Kidney (tissue), 14 donors: Measurements from ENCODE around the gene UNC5A. TPM values are rescaled to one million over a fixed set of nuclear protein-coding genes. Genes with fewer than 3 reads are reported as not detected.

ENCODE experiments used
- DNase-seq, 5 donors: peaks; one replicate each; pipeline ENCODE4 v3.0.0-alpha.2; 2013 to 2020
- FAIRE-seq: peaks from 2 replicates; lab custom pipeline; 2012; peaks lifted over from hg19 to GRCh38; lab: Jason Lieb, UNC
- H3K27ac ChIP-seq, 2 donors: one replicate each; pipeline ENCODE4 v1.7.0; 2013; ENCODE audit warnings: low read depth in 2 of 2, low read length in 2 of 2, inconsistent platforms in 1 of 2
- H3K27me3 ChIP-seq: one replicate; pipeline ENCODE4 v1.7.1; 2013; ENCODE audit warnings: low read length, inconsistent platforms; ENCODE audit not compliant: control insufficient read depth, insufficient read depth
- H3K36me3 ChIP-seq, 3 donors: one replicate each; pipeline versions ENCODE4 v1.7.0 to v1.7.1; 2013; ENCODE audit warnings: low read length in 3 of 3, control low read depth in 1 of 3, inconsistent platforms in 1 of 3; ENCODE audit not compliant: insufficient read depth in 3 of 3, control insufficient read depth in 2 of 3
- H3K4me1 ChIP-seq, 3 donors: one replicate each; pipeline versions ENCODE4 v1.7.0 to v1.7.1; 2013; ENCODE audit warnings: low read length in 3 of 3, inconsistent platforms in 1 of 3, low read depth in 1 of 3; ENCODE audit not compliant: control insufficient read depth in 2 of 3, insufficient read depth in 2 of 3
- H3K4me3 ChIP-seq, 3 donors: one replicate each; pipeline versions ENCODE4 v1.7.0 to v1.8.1; 2013; ENCODE audit warnings: low read length in 3 of 3, control low read depth in 1 of 3, inconsistent platforms in 1 of 3
- H3K9ac ChIP-seq, 3 donors: one replicate each; pipeline versions ENCODE4 v1.7.0 to v1.7.1; 2013; ENCODE audit warnings: low read length in 3 of 3, control low read depth in 1 of 3, inconsistent platforms in 1 of 3
- H3K9me3 ChIP-seq, 3 donors: one replicate each; pipeline versions ENCODE4 v1.7.0 to v1.7.1; 2013; ENCODE audit warnings: low read length in 3 of 3, control low read depth in 1 of 3, inconsistent platforms in 1 of 3; ENCODE audit not compliant: control insufficient read depth in 2 of 3, insufficient read depth in 1 of 3
- CTCF ChIP-seq: IDR thresholded peaks from 3 replicates; pipeline ENCODE4 v1.5.1; 2012; ENCODE audit warnings: mild to moderate bottlenecking, moderate library complexity, borderline replicate concordance; ENCODE audit not compliant: insufficient read depth; ENCODE audit errors: extremely low read depth
- intact Hi-C: fragments of 100-400 bp; cut with DNase I; formaldehyde crosslinking; loops from one replicate; pipeline ENCODE4 v1.11.1; 2022
- polyA plus RNA-seq: library from polyadenylated mRNA; stranded (reverse); fragments of 350-450 nt; fragmentation: Illumina TruSeq; extraction: RNeasy Lipid Tissue Mini Kit (QIAGEN cat#74804); gene quantifications from one replicate; pipeline ENCODE4 v1.2.3, GENCODE V29; 2014; ENCODE audit warnings: low read depth, low replicate concordance; ENCODE audit not compliant: insufficient read depth
- total RNA-seq: library from RNA; stranded (reverse); fragmentation: NEBNext Ultra II Directional; extraction: Animal tissue kit (Norgen Biotek cat#: 25700); gene quantifications from one replicate; pipeline ENCODE4 v1.2.1, GENCODE V29; 2021
- donor health status: control.
- donor health status: control.
- donor health status: control.
- donor health status: control.
- donor health status: control.
- donor health status: DM: yes; HTN: yes; CAD: no.
- donor health status: Normal renal cell carcinoma (clear cell type).

Gene UNC5A
- total and polyA plus RNA-seq, 2 donors from 2014 or later: 1.5 TPM; not detected in 1

- peak in 1 of 5 donors; percentile 30 for DNase-seq
These were observed 63.3 kb downstream of the UNC5A start for GRCh38 chr5:176873541-176874172.

DNA sequence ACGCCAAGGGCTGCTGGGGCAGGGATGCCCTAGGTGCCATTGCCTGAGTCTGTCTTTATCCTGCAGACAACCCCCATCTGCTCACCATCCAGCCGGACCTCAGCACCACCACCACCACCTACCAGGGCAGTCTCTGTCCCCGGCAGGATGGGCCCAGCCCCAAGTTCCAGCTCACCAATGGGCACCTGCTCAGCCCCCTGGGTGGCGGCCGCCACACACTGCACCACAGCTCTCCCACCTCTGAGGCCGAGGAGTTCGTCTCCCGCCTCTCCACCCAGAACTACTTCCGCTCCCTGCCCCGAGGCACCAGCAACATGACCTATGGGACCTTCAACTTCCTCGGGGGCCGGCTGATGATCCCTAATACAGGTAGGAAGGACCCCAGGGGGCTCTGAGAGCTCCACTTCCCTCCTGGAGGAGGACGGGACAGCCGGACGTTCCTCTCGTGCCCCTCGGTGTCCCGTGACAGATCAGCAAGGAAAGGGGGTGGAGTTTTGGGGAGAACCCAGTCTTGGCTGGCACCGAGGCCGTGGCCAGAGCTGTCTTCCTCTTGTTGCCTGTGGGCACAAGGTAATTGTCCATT, 63.9 kb downstream of the UNC5A start:
- DNase-seq (peak in 1 of 5 donors; percentile 34), FAIRE-seq (no peak)
- TF ChIP-seq CTCF: no peak
- H3K36me3 ChIP-seq: no peaks in the 10 kb centered on the region
- no peak overlapping the region for H3K27ac ChIP-seq
- no peaks in the 10 kb centered on the region for H3K4me1 ChIP-seq
- H3K4me3 ChIP-seq: no peak overlapping the region
- H3K9ac ChIP-seq: no peak overlapping the region
- no peaks in the 10 kb centered on the region for H3K9me3 ChIP-seq
- intact Hi-C loops: no loop called here
- peaks cover 2% of the 10 kb centered on the region for H3K27me3 ChIP-seq

More at GRCh38 chr5:176873541-176874172, 63.3 kb downstream of the UNC5A start:
- H3K27ac ChIP-seq: no peak overlapping the region
- no peak for TF ChIP-seq CTCF
- no peak for FAIRE-seq
- no peaks in the 10 kb centered on the region for H3K9me3 ChIP-seq
- intact Hi-C loops: no loop called here
- H3K4me1 ChIP-seq: no peaks in the 10 kb centered on the region
- H3K4me3 ChIP-seq: no peak overlapping the region
- peaks cover 2% of the 10 kb centered on the region for H3K27me3 ChIP-seq
- H3K36me3 ChIP-seq: no peaks in the 10 kb centered on the region
- no peak overlapping the region for H3K9ac ChIP-seq

GRCh38 chr5:176875014-176875550, 64.7 kb downstream of the UNC5A start:
- no peaks in the 10 kb centered on the region for H3K36me3 ChIP-seq
- DNase-seq (peak in 2 of 5 donors; percentile 27 to 53), FAIRE-seq (no peak)
- no peak overlapping the region for H3K27ac ChIP-seq
- H3K4me1 ChIP-seq: no peaks in the 10 kb centered on the region
- peaks cover 2% of the 10 kb centered on the region for H3K27me3 ChIP-seq
- H3K9me3 ChIP-seq: no peaks in the 10 kb centered on the region
- intact Hi-C loops: no loop called here
- TF ChIP-seq CTCF: no peak
- H3K9ac ChIP-seq: no peak overlapping the region
- H3K4me3 ChIP-seq: no peak overlapping the region
